T-helper 1 cell treated with Interleukin-12 subunit alpha and Interleukin-12 subunit beta and Interleukin-4 antibody, amounts not matched to agents 30 μg/mL and 1 μg/mL, for 36 hours (primary cell): ENCODE data around the gene STEEP1.

Experiments used
- H3K27ac Mint-ChIP-seq: one replicate; pipeline ENCODE4 v1.8.0; 2021; ENCODE audit warnings: mild to moderate bottlenecking, mixed read lengths
- H3K27me3 Mint-ChIP-seq: one replicate; pipeline ENCODE4 v1.8.0; 2021; ENCODE audit warnings: low read depth, mixed read lengths
- H3K36me3 Mint-ChIP-seq: one replicate; pipeline ENCODE4 v1.8.0; 2021; ENCODE audit warnings: low read depth, mixed read lengths
- H3K4me1 Mint-ChIP-seq: one replicate; pipeline ENCODE4 v1.8.0; 2021; ENCODE audit warnings: low read depth, mixed read lengths
- H3K4me3 Mint-ChIP-seq: one replicate; pipeline ENCODE4 v1.8.0; 2021; ENCODE audit warnings: mild to moderate bottlenecking, moderate library complexity, mixed read lengths
- H3K9me3 Mint-ChIP-seq: one replicate; pipeline ENCODE4 v1.8.0; 2021; ENCODE audit warnings: mixed read lengths

Gene STEEP1

DNA sequence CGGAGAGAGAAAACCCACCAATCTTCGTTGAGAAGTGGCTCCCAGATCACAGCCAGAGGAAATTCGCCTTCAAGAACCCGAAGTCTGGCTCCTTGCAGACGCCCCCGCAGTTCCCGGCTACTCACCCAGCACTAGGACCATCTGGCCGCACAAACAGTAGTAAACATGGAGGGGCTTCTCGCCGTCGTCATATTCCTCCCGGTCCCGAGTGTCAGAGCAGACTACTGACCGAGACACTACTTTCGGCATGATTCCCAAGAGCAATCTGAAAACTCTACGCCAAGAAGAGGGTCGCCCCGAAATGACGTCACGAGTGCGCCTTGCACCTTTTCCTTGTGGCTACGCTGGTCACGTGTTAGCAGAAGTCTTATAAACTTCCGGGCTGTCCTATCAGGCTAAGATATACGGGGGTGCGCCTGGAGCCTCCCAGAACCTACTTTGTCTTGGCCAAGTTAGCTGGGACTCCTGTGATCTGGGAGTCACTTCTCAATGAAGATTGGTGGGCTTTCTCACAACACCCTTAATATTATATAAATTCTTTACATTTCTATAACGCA is at the start of gene STEEP1:
Gene STEEP1, minus strand, starts transcription at position 303 of the 557 bp plus-strand sequence. Its CDS starts 54 bp downstream, at position 249.
- Mint-ChIP-seq H3K9me3 (no peaks in the 10 kb centered on the region), H3K27me3 (no peaks in the 10 kb centered on the region), H3K27ac (peak within 1 kb of the TSS; percentile 90), H3K36me3 (no peaks in the 10 kb centered on the region), H3K4me1 (peaks cover 11% of the 10 kb centered on the region), H3K4me3 (peak within 1 kb of the TSS; percentile 90)

DNA sequence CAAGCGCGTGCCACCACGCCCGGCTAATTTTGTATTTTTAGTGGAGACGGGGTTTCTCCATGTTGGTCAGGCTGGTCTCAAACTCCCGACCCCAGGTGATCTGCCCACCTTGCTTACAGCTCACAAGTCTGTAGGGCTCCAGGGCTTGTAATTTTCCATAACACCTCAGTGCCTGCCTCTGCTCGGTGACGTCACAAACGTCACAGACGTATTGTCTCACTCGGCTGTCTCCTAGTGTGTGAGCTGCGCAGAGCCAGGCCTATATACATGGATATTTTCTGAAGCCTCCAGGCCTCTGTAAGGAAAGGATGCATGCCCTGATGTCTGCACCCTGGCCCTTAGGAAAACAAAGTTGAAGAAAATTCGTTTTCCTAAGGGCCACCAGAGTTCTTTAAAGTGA is 49.6 kb upstream of the STEEP1 start:
- no peaks in the 10 kb centered on the region for H3K27me3 Mint-ChIP-seq
- no peak overlapping the region for H3K27ac Mint-ChIP-seq
- H3K9me3 Mint-ChIP-seq = no peaks in the 10 kb centered on the region
- no peak overlapping the region for H3K4me3 Mint-ChIP-seq
- peaks cover 4% of the 10 kb centered on the region for H3K36me3 Mint-ChIP-seq
- no peaks in the 10 kb centered on the region for H3K4me1 Mint-ChIP-seq

DNA sequence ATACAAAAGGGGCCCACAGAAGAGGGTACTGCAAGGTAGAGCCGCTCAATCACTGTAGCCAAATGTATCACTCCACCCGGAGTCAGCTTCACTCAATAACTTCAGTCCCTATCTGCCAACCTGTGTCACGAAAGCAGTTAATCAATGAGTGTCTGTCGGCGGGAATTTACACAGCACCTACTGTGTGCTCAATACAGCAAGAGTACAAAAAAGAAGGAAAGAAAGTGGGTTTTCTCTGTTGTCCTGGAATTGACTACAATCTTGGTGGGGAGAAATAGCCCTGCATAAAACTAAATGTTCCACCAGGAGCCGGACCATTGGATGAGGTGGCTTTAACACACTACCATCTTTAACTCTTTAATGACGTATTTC is 41.8 kb upstream of the STEEP1 start:
- Mint-ChIP-seq H3K9me3 (no peaks in the 10 kb centered on the region), H3K36me3 (no peaks in the 10 kb centered on the region)

DNA sequence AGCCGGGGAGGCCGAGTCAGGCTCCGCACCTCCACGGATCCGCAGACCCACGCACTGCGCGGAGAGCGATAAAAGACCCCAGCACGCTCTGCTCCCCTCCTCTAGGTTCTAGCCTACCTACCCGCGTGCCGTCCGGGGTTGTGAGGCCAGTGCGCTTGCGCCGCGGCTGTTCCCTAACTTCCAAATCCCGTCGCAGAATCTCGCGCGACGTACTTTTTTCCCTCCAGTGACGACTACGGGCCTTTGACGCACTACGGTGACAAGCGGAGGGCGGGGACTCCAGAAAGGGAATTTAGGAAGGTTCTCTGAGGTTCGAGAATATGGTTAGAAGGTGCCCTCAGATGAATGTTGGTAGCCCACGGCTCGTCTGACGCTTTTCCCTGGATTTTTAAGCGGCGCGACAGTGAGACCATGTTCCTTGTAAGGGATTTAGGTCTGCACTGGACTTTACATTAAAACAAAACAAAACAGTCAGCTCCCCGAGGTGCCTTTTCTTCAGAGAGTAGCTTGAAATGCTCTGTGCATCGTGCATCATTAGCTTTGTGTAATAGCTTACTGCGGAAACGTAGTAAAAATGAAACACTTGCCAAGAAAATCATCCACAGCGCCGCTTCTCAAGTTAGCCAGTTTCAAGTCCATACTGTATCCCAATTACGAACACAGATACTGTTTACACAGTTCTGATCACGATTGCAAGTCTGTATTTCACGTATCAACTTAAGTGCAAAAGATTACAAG is 41.2 kb upstream of the STEEP1 start, which contains the start of gene NKRF:
Gene NKRF, minus strand, starts transcription at position 145 of the 738 bp plus-strand sequence.
- no peaks in the 10 kb centered on the region for H3K36me3 Mint-ChIP-seq
- peak within 1 kb of the TSS; percentile 98 for H3K4me3 Mint-ChIP-seq
- H3K27ac Mint-ChIP-seq = peak within 1 kb of the TSS; percentile 95
- H3K27me3 Mint-ChIP-seq = peaks cover 5% of the 10 kb centered on the region
- no peaks in the 10 kb centered on the region for H3K9me3 Mint-ChIP-seq
- H3K4me1 Mint-ChIP-seq = peaks cover 21% of the 10 kb centered on the region

More for the DNA sequence above, 41.8 kb upstream of the STEEP1 start:
- peak overlapping the region; percentile 95 for H3K27ac Mint-ChIP-seq
- H3K4me1 Mint-ChIP-seq = peaks cover 19% of the 10 kb centered on the region
- H3K27me3 Mint-ChIP-seq = peaks cover 5% of the 10 kb centered on the region
- H3K4me3 Mint-ChIP-seq = no peak overlapping the region

DNA sequence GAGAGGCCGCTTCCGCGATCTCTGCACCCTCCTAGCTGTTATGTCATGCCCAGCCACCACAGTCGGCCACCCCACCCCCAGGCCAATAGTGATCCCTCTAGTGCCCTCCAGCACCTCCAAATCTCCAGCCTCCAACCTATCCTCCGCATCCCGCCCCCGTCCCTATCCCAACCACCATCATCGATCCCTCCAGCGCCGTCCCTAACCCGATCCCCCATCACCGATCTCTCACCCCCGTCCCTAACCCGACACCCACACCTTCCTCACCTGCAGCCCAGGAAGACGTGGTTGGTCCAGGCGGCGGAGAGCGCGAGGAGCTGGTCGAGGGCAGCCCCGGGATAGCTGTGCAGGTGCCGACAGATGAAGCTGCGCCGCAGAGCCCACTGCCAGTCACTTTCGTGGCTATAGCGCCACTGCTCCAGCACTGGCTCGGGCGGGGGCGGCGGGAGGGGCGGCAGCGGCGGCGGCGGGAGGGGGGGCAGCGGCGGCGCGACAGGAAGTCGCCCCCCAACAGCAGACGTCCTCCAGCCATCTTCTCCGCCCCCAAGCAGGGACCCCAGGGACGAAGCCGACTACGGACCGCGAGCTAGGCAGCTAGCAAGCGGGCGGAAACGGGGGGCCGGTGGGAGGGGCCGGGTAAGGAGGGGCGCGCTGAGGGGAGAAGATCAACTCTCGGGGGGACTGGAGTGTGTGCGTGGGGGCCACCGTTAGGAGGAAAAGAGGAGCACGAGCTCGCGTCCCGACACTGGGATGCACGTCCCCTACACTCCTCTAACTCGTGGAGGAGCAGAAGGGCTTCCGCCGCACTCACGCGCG is 40.5 kb upstream of the STEEP1 start:
- Mint-ChIP-seq H3K27me3 (peaks cover 5% of the 10 kb centered on the region), H3K27ac (peak overlapping the region; percentile 95), H3K4me3 (peak overlapping the region; percentile 98), H3K36me3 (no peaks in the 10 kb centered on the region), H3K4me1 (peaks cover 21% of the 10 kb centered on the region), H3K9me3 (no peaks in the 10 kb centered on the region)

DNA sequence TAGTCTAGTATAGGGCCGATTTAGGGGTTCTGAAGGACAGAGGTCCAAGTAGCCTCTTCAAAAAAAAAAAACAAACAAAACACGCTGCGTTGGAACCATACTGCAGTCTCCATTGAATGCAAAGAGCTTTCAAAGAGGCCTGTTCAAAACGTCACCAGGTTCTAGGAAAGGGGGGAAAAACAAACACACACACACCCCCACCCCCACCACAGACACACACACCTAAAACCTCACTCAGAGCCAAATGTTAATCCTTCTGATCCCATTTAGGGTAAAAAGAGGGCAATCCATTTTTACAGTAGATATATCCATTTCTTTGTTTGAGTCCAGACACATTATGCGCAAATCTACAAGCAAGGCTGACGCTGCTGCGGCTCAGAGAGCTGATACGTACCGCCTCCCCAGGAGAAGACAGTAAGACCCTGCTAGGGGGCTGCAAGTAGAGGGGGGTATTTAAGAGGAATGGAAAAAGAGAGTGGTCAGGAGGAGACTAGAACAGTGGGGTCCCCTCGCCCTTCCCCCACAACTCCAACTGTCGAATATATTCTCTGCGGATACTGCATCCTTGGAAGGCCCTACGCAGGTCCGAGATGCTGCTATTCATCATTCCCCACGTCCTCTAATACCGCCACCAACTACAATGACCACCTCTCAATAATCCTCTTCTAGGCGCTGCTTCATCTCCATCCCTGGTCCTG is 39.7 kb upstream of the STEEP1 start:
- Mint-ChIP-seq H3K27ac (peak overlapping the region; percentile 94), H3K27me3 (peaks cover 5% of the 10 kb centered on the region), H3K36me3 (no peaks in the 10 kb centered on the region), H3K4me3 (peak overlapping the region; percentile 98), H3K4me1 (peaks cover 21% of the 10 kb centered on the region), H3K9me3 (no peaks in the 10 kb centered on the region)

DNA sequence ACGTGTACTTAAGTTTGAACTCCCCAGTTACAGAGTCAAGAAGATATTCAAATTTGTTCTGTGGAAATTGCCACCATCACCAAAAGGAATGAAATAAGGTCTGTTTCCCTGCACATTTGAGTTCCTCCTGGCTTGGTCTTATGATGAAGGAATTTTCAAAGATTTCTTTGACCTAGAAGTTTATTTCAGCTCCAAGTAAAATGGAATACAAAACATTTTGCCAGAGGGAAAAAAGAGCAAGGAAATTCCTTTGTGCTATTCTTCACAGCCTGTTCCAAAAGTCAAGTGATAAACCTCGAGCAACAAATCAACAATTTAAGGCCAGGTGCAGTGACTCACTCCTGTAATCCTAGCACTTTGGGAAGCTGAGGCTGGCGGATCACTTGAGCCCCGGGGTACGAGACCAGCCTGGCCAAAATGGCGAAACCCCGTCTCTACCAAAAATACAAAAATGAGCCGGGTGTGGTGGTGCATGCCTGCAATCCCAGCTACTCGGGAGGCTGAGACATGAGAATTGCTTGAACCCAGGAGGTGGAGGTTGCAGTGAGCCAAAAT is 37.6 kb upstream of the STEEP1 start:
- H3K27me3 Mint-ChIP-seq = no peaks in the 10 kb centered on the region
- H3K4me1 Mint-ChIP-seq = peaks cover 26% of the 10 kb centered on the region
- H3K9me3 Mint-ChIP-seq = no peaks in the 10 kb centered on the region
- no peak overlapping the region for H3K4me3 Mint-ChIP-seq
- H3K27ac Mint-ChIP-seq = no peak overlapping the region
- H3K36me3 Mint-ChIP-seq = peaks cover 5% of the 10 kb centered on the region

DNA sequence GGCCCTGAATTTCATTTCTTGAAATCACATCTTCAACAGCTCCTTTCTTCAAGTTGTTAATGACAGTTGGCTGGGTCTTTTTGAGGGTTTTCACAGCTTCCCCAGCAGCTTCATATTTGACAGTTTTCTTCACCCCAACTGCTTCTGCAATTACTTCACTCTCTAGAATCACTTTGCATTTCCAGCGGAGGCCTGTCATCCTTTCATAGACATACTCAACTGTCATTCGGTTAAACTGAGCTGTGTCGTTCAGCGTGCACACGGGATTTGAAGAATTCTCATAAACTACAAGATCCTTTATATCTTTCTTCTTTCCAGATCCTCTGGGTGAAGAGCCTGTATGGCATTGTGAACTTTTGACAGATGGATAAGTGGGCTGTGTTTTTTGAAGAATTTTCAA is 24.6 kb upstream of the STEEP1 start:
- Mint-ChIP-seq H3K9me3 (no peaks in the 10 kb centered on the region), H3K27me3 (no peaks in the 10 kb centered on the region), H3K4me3 (no peak overlapping the region), H3K4me1 (peaks cover 4% of the 10 kb centered on the region), H3K36me3 (peaks cover 12% of the 10 kb centered on the region), H3K27ac (no peak overlapping the region)

DNA sequence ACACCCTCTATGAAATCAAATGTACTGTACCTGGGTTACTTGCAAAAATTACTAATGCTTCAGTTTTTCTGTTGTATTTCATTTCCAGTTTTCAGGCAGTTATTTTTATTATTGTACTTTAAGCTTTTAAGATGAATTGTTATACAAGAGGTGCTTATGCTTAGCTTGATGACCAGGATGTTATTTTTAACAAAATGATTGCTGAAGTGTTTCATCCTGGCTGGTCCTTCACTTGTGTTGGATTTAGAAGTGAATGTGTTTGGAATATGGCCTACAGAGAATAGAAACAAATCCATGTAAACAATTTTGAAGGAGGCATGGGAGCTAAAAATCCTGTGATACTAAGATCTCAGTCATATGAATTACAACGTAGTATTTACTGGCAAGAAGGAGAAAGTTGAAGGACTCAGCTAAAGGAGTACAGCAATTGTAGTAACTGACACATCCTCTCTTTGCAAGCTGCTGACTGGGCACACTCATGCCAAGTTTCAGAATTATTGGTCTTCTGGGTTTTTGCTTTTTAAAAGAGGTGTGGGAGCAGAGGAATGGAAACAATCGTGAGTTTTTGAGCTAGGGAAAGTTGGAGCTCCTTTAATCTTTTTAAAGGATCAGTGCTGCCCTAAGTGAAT is 18.3 kb upstream of the STEEP1 start:
- H3K4me1 Mint-ChIP-seq = peaks cover 3% of the 10 kb centered on the region
- H3K4me3 Mint-ChIP-seq = no peak overlapping the region
- peaks cover 4% of the 10 kb centered on the region for H3K36me3 Mint-ChIP-seq
- H3K27ac Mint-ChIP-seq = no peak overlapping the region
- H3K9me3 Mint-ChIP-seq = no peaks in the 10 kb centered on the region
- H3K27me3 Mint-ChIP-seq = no peaks in the 10 kb centered on the region

DNA sequence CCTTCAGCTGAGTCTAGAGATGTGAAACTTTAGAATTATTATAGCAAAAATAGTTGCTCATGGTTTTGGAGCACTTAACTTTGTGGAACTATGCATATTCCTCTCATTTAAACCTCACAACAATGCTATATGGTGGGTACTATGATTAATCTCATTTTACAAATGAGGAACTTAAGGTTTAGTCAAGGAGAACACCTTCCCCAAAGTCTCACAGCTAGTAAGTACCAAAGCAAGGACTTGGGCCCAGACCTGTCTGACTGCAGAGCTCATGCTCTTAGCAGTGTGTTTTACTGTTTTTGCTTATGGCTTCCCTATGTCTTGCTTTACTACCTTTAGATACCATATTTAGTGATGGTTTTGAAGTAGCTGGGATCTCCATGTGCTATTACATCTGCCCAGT is 14.2 kb upstream of the STEEP1 start:
- peaks cover 3% of the 10 kb centered on the region for H3K4me1 Mint-ChIP-seq
- H3K9me3 Mint-ChIP-seq = no peaks in the 10 kb centered on the region
- H3K27ac Mint-ChIP-seq = no peak overlapping the region
- H3K36me3 Mint-ChIP-seq = peaks cover 6% of the 10 kb centered on the region
- H3K4me3 Mint-ChIP-seq = no peak overlapping the region
- H3K27me3 Mint-ChIP-seq = no peaks in the 10 kb centered on the region

DNA sequence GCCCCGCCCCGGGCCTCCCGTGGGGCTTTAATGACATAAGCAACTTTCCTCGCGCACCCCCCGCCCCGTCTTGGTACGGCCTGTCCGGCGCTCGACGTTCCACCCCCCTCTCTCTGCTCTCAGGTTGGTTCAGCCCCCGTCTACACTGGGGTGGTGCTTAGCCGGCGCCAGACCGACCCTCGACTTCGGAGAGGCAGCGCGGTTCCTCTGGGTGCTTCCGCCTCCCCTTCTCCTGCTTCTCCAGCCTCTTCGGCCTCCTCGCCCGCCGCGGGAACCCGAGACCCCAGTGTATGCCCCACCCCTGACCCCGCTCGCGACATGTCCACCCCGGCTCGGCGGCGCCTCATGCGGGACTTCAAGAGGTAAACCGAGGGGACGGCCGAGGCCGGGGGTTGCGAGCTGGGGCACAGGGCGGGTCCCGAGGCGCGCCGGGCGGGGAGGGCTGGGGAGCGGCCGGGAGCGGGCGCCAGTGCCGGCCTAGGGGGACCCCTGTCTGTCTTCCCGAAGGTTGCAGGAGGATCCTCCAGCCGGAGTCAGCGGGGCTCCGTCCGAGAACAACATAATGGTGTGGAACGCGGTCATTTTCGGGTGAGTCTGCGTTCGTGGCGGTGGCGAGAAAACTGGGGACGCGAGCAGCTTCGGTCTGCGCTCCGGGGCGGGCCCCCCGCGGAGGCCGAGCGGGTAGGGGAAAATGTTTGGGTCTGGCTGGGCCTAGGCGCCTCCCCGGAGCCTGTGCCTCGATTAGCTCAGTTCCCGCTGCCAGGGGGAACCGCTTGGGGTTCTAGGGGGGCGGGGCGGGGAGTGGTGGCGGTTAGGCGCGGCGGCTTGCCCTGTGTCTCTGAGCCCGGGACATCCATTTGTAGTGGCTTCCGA is 9.4 kb upstream of the STEEP1 start, which contains the start of gene UBE2A:
Gene UBE2A, plus strand, starts transcription at position 170 of the 873 bp plus-strand sequence. Its CDS starts 149 bp downstream, at position 319.
- Mint-ChIP-seq H3K27me3 (no peaks in the 10 kb centered on the region), H3K4me3 (peak within 1 kb of the TSS; percentile 91), H3K36me3 (peaks cover 2% of the 10 kb centered on the region), H3K27ac (peak within 1 kb of the TSS; percentile 78), H3K4me1 (no peaks in the 10 kb centered on the region), H3K9me3 (no peaks in the 10 kb centered on the region)

DNA sequence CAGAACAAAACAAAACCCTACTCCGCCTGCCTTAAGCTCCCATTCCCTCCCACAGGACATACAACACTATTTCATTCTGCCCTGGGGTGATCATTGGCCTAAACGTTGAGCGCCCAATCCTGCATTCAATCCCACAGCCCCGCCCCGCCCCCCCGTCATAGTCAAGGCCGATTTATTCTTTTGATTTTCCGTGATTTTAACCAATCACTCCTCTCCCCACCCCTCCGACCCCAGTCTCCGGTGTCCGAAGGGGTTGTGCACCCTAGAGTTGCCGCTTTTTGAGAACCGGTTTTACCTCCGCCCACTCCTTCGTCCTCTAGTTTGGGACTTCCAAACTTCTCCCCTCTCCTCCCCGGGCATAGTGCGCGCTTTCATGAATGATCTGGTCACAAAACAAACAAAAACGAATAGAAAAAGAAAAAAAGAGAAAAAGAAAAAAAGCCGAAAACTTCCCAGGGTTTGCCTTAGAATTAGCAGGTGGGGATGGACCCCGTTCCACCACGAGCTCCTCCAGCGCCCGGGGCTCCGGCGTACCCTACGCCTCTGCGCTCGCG is 8.7 kb upstream of the STEEP1 start:
- Mint-ChIP-seq H3K36me3 (peaks cover 2% of the 10 kb centered on the region), H3K27me3 (no peaks in the 10 kb centered on the region), H3K9me3 (no peaks in the 10 kb centered on the region), H3K4me3 (peak overlapping the region; percentile 91), H3K27ac (peak overlapping the region; percentile 78), H3K4me1 (no peaks in the 10 kb centered on the region)

DNA sequence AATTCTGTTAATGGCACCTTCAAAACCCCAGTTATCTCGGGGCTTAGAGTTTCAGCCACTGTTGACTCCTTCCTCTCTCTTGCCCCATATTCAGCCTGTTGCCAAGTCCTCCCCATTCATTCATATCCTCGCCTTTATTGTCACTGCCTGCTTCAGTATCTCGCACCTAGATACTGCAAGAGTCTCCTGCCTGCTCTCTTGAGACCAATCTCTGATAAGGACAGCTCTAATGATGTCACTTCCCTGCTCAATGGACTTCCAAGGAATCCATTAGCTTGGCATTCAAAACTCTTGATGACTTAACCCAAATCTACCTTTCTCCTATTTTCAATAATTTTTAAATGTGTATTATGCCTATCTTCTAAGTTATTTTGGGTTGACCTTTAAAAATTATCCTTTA is 8.0 kb upstream of the STEEP1 start:
- no peaks in the 10 kb centered on the region for H3K27me3 Mint-ChIP-seq
- H3K4me3 Mint-ChIP-seq = peak overlapping the region; percentile 91
- peak overlapping the region; percentile 39 for H3K27ac Mint-ChIP-seq
- H3K4me1 Mint-ChIP-seq = no peaks in the 10 kb centered on the region
- H3K36me3 Mint-ChIP-seq = peaks cover 2% of the 10 kb centered on the region
- no peaks in the 10 kb centered on the region for H3K9me3 Mint-ChIP-seq
